Adrenal gland (tissue), 12 donors: ENCODE data around the gene DNMBP. TPM values are rescaled to one million over a fixed set of nuclear protein-coding genes. Genes with fewer than 3 reads are reported as not detected.

Source experiments
- DNase-seq, 7 donors: peaks; one replicate each; pipeline ENCODE4 v3.0.0-alpha.2; 2019 to 2020
- H3K27ac ChIP-seq, 5 donors: fragments of 200-600 bp; sonication (generic) in 4 of 5; 1 replicate in 3 of 5; 2 replicates in 2 of 5; pipeline versions ENCODE4 v1.5.1 to v1.8.0; 2016 to 2020; ENCODE audit warnings: mild to moderate bottlenecking in 1 of 5
- H3K27me3 ChIP-seq: fragments of 200-600 bp; 2 replicates; pipeline ENCODE4 v1.8.0; 2021
- H3K36me3 ChIP-seq, 2 donors: fragments of 200-600 bp; replicated peaks in 1 of 2; 1 replicate in 1 of 2; 2 replicates in 1 of 2; pipeline versions ENCODE4 v1.5.1 to v1.8.0; 2018 to 2022
- H3K4me1 ChIP-seq, 2 donors: fragments of 200-600 bp; replicated peaks in 1 of 2; 1 replicate in 1 of 2; 2 replicates in 1 of 2; pipeline versions ENCODE4 v1.5.1 to v1.8.0; 2018 to 2021
- H3K4me3 ChIP-seq, 4 donors: fragments of 200-600 bp; sonication (generic) in 3 of 4; one replicate each; pipeline ENCODE4 v1.5.1; 2016 to 2018
- H3K9me3 ChIP-seq, 3 donors: fragments of 200-600 bp; sonication (generic) in 1 of 3; replicated peaks in 1 of 3; 1 replicate in 2 of 3; 2 replicates in 1 of 3; pipeline versions ENCODE4 v1.5.1 to v1.8.0; 2016 to 2021
- CTCF ChIP-seq, 6 experiments: fragments of 450-650 bp in 4 of 6; fragments of 200-600 bp in 2 of 6; sonication (generic) in 1 of 6; IDR thresholded peaks; 1 replicate in 5 of 6; 2 replicates in 1 of 6; pipeline versions ENCODE4 v1.5.1 to v1.8.0; 2016 to 2021; ENCODE audit warnings: antibody characterized with exemption in 6 of 6, mild to moderate bottlenecking in 2 of 6, moderate library complexity in 1 of 6
- POLR2A ChIP-seq, 2 donors: fragments of 450-650 bp; IDR thresholded peaks; one replicate each; pipeline ENCODE4 v1.6.1; 2017; ENCODE audit warnings: antibody characterized with exemption in 2 of 2, mild to moderate bottlenecking in 2 of 2, moderate library complexity in 1 of 2
- WGBS, 4 donors: extraction: QIAGEN DNeasy Blood & Tissue Kit in 2 of 4; methylation state at CpG; one replicate each; pipeline versions ENCODE4 v1.1.5 to v1.1.7; 2013 to 2017; 5-methylcytosine and 5-hydroxymethylcytosine counted together
- intact Hi-C, 2 donors: fragments of 100-400 bp; cut with DNase I; formaldehyde crosslinking; loops; one replicate each; pipeline versions ENCODE4 v1.14.1 to v1.15.0; 2022 to 2023
- polyA plus RNA-seq, 3 donors: library from polyadenylated mRNA; stranded (reverse); fragments of 200-250 nt in 2 of 3; fragments of 350-450 nt in 1 of 3; fragmentation: Illumina TruSeq in 1 of 3; extraction: RNeasy Lipid Tissue Mini Kit (QIAGEN cat#74804) in 1 of 3; gene quantifications; one replicate each; pipeline ENCODE4 v1.2.3, GENCODE V29; 2013 to 2014
- total RNA-seq, 9 donors: library from RNA; depleted of rRNA in 4 of 9; stranded (reverse); fragments of >200 nt in 4 of 9; fragments of 120-200 nt in 1 of 9; fragmentation: NEBNext Ultra II Directional in 1 of 9; extraction: Animal tissue kit (Norgen Biotek cat#: 25700) in 1 of 9; gene quantifications; one replicate each; pipeline versions ENCODE4 v1.1.0 to v1.2.4, GENCODE V29; 2013 to 2023
- donor health status: healthy with polysubstance abuse.
- donor health status: Bipolar disorder and iron deficiency.
- donor health status: DM: yes; HTN: yes; CAD: no.
- donor health status: DM: no; HTN: no; CAD: no.
- donor health status: DM: no; HTN: no; CAD: no.
- donor health status: DM: yes; HTN: yes; CAD: no.

Gene DNMBP
- total and polyA plus RNA-seq, 12 donors, result 5.7 to 17.9 (median 12.0) TPM

- H3K9me3 ChIP-seq, result no peaks in the 10 kb centered on the region
- intact Hi-C loops, result loop anchor here in 1 of 2 donors (5.0 kb wide), 1 partner anchor 198 kb away; no protein-coding TSS in a partner anchor
- TF ChIP-seq CTCF (IDR thresholded peaks at IDR 0.05) (no peak), POLR2A (IDR thresholded peaks at IDR 0.05) (no peak)
- no peaks in the 10 kb centered on the region for H3K27me3 ChIP-seq
- H3K4me1 ChIP-seq, result peaks cover 0 to 6% of the 10 kb centered on the region in 2 donors
- H3K36me3 ChIP-seq, result no peaks in the 10 kb centered on the region
- H3K27ac ChIP-seq, result no peak overlapping the region
- DNase-seq, result no peak
- no peak overlapping the region for H3K4me3 ChIP-seq
- 87 to 93% (median 90%) methylated on average over 2 of the region's 2 CpGs for WGBS, 4 donors
These were observed 160.2 kb downstream of the DNMBP start for GRCh38 chr10:99849536-99849935.

DNA sequence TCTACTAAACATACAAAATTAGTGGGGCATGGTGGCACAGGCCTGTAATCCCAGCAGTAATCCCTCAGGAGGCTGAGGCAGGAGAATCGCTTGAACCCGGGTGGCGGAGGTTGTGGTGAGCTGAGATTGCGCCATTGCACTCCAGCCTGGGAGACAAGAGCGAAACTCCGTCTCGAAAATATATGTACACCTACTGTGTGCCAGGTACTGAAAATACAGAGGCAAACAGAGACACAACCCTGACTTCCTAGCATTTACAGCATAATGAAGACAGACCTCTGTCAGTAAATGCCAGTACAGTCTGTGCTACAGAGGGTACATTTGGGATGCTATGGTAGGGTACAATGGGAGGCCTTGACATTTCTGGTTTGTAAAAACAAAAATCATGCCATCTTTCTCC is 160.7 kb downstream of the DNMBP start:
- 78 to 95% (median 89%) methylated on average over 7 of the region's 7 CpGs for WGBS, 4 donors
- H3K9me3 ChIP-seq, result no peaks in the 10 kb centered on the region
- no peak overlapping the region for H3K4me3 ChIP-seq
- TF ChIP-seq CTCF (IDR thresholded peaks at IDR 0.05) (no peak), POLR2A (IDR thresholded peaks at IDR 0.05) (no peak)
- no peaks in the 10 kb centered on the region for H3K36me3 ChIP-seq
- peaks cover 0 to 6% of the 10 kb centered on the region in 2 donors for H3K4me1 ChIP-seq
- intact Hi-C loops, result loop anchor here in 1 of 2 donors (5.0 kb wide), 1 partner anchor 198 kb away; no protein-coding TSS in a partner anchor
- DNase-seq, result no peak
- no peaks in the 10 kb centered on the region for H3K27me3 ChIP-seq
- no peak overlapping the region for H3K27ac ChIP-seq

DNA sequence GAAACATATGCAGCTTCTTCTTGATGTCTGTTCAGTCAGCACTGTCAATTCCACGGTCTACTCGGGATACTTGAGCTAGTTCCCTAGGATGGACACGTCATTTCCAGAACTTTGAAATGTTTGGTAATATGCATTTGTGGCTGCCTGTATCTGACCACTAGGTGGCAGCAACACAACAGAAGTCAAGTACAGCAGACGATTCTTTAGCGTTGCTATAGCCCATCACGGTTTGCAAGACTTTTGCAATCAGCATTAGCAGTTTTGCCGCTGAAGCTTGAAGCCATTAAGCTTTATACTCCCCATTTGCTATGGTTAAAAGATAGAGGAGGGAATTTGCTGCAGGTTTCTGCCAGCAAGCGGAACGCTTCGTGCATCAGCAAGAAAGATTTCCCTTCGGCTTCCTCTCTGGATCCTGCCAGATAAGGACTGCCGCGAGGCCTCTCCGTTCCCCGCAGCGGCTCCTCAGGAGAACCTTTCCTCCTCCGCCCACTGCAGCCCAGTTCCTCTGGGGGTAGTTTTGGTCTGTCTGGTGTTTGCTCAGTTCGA is 163.8 kb downstream of the DNMBP start:
- intact Hi-C loops, result loop anchor here in 1 of 2 donors (5.0 kb wide), 1 partner anchor 201 kb away; no protein-coding TSS in a partner anchor
- H3K4me3 ChIP-seq, result peak overlapping the region in 1 of 4 donors; percentile 48
- H3K27ac ChIP-seq, result peak overlapping the region in 1 of 5 donors; percentile 6
- peak; percentile 77 to 94 (median 79) for DNase-seq
- H3K36me3 ChIP-seq, result no peaks in the 10 kb centered on the region
- no peaks in the 10 kb centered on the region for H3K27me3 ChIP-seq
- TF ChIP-seq POLR2A (IDR thresholded peaks at IDR 0.05), result no peak
- TF ChIP-seq CTCF (IDR thresholded peaks at IDR 0.05), result peak; percentile 94 to 98 (median 96)
- 2 to 9% (median 3%) methylated on average over 12 to 18 of the region's 18 CpGs for WGBS, 4 donors
- peaks cover 0 to 6% of the 10 kb centered on the region in 2 donors for H3K4me1 ChIP-seq
- H3K9me3 ChIP-seq, result no peaks in the 10 kb centered on the region

DNA sequence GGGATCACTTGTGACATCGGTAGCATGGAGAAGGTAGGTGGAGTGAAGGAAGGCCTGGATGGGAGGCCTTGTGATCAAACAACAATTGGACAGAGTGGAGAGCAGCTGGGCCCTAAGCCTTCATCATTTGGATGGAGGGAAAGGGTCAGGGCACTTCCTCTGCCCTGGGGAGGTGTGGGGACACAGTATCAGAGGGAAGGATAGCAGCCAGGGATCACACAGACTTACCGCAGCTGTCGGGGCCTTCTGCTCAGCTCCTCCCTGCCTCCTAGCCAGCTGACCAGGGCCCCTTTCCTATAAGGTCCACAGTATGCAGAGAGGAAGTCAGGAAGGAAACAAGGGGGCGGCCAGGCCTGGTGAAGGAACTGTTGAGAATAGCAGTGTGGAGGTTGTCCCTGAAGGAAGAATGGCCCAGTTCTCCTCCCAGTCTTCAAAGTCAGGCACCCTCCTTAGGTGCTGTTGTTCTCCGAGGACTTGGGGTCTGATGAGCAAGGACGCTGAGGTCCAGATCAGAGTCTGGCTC is 165.3 kb downstream of the DNMBP start:
- no peaks in the 10 kb centered on the region for H3K27me3 ChIP-seq
- H3K27ac ChIP-seq, result no peak overlapping the region
- no peaks in the 10 kb centered on the region for H3K9me3 ChIP-seq
- H3K36me3 ChIP-seq, result no peaks in the 10 kb centered on the region
- peaks cover 0 to 6% of the 10 kb centered on the region in 2 donors for H3K4me1 ChIP-seq
- 69 to 83% (median 75%) methylated on average over 6 of the region's 6 CpGs for WGBS, 4 donors
- no peak for TF ChIP-seq CTCF (IDR thresholded peaks at IDR 0.05)
- no peak for TF ChIP-seq POLR2A (IDR thresholded peaks at IDR 0.05)
- intact Hi-C loops, result no loop called here
- DNase-seq, result no peak
- H3K4me3 ChIP-seq, result no peak overlapping the region
